ENCODE results near the gene SERPINA5. TPM values are rescaled to one million over a fixed set of nuclear protein-coding genes. Genes with fewer than 3 reads are reported as not detected.

SERPINA5 gene, protein sequence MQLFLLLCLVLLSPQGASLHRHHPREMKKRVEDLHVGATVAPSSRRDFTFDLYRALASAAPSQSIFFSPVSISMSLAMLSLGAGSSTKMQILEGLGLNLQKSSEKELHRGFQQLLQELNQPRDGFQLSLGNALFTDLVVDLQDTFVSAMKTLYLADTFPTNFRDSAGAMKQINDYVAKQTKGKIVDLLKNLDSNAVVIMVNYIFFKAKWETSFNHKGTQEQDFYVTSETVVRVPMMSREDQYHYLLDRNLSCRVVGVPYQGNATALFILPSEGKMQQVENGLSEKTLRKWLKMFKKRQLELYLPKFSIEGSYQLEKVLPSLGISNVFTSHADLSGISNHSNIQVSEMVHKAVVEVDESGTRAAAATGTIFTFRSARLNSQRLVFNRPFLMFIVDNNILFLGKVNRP
- 655 TPM for total RNA-seq

DNA sequence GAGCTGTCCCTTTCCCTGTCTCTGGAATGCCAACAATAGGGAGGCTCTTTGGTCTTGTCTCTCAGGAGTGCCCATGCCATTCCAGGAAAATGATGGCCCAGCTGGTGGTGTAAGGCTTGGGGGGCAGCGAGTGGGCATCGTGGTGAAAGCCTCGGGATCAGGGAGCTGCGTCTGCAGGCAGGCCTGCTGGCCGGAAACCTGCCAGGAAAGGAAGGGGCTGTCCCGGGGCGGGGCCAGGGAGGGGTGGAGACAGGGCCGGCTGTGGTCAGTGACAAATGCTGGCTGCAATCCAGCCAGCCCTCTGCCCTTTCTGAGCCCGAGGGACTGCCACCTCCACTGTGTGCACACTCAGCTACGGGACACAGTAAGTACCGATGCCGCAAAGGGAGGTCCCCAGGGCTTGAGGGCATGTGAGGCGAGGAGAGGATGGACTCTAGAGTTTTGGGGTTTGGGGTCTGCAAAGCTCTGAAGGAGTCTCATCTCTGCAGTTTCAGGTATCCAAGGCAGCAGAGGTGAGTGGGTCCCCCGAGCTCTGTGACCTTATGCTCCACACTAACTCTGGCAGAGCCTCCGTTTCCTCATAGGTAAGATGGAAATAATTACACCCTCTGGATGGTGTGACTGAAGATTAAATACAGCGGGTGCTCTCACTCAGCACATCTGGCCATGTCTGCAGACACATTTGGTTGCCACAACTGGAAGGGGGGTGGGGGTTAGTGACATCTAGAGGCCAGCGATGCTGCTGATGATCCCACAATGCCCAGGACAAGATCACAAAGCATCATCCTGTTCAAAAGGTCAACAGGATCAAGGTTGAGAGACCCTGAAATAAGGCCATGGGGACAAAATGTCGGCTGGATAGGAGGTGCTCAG lies at the start of gene SERPINA5:
Gene SERPINA5 (plus strand): TSS at position 300 of the 873 bp plus-strand sequence. CDS start 5,937 bp downstream, outside the sequence.
- peak; percentile 82 for DNase-seq (ENCODE audit: low spot score)

DNA sequence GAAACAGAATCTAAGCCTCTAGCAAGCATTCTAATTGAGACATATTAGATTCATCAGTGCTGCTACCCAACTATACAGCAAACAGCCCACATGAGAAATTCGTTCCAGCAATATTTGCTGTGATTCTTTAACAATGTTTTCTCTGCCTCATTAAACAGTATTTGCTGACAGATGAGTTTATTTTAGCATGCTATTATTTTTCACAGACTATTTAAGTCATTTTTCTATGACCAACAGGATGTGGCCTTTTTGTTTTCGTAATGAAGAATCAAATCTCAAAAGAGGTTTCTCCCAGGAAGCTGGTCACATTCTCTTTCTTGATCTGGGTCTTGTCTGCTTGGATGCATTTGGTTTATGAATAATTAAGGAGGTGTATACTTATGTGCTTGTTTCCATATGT lies 48.8 kb upstream of the SERPINA5 start:
- no peak for DNase-seq (ENCODE audit: low spot score)

DNA sequence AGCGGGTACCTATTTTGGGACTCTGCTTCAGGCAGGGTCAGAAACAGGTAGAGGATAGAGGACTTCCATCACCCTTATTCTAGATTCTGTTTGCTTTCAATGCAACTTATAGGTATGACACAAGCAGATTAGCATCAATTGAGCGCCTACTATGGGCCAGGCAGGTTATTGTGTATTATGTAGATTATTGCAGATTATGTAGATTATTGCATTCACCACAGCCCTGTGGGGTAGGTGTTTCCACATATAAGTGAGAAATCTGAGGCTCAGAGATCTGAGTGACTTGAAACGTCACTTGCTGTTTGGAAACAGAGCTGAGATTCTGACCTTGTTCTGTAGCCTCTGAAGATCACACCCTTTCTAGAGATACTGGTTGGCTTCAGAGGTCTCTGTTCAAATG lies 45.7 kb upstream of the SERPINA5 start:
- no peak for DNase-seq (ENCODE audit: low spot score)

DNA sequence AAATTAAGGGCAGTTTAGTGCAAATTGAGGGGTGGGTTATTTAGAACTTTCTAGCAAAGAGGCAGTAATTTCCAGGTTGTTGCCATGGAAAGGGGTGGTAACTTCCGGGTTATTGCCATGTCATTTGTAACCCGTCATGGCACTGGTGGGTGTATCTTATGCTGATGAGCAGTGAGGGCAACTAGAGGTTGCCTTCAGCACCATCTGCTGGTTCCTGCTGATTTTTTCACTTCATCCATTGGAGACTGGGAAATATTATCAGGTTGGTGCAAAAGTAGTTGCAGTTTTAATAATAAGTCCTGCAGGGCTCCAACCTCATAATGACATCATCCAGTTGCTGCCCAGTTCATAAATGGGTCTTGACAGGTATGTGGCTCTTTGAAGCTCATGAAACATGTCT lies 44.4 kb upstream of the SERPINA5 start:
- no peak for DNase-seq (ENCODE audit: low spot score)

DNA sequence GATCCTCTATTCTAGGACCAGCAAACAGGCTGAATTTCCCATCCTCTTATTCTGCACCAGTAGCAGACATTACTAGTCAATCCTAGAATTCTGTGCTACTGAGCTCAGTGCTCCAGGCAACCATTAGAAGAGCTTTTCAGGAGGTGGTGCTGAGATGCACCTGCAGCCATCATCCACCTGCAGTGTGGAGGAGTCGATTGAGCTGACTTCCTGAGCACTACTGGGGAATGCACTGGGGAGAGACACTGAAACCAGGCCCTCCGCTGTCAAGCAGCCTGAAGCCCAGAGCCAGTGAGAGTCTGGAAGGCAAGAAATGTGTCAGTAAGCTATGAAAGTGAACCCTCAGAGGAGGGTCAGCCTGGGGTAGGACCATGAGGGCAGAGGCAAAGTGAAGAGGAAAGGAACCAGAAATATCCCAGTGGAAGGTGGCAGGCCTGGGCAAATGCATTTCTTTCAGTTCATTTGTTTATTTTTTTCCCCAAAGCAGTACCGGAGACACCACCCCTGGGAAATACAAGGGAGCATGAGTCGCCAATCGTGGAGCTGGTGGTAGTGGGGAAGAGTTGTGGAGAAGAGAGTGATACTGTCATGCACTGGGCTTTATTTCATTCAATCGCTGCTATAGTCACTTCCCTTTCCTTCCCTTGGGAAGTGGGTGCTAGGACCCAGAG lies 43.0 kb upstream of the SERPINA5 start:
- no peak for DNase-seq (ENCODE audit: low spot score)

DNA sequence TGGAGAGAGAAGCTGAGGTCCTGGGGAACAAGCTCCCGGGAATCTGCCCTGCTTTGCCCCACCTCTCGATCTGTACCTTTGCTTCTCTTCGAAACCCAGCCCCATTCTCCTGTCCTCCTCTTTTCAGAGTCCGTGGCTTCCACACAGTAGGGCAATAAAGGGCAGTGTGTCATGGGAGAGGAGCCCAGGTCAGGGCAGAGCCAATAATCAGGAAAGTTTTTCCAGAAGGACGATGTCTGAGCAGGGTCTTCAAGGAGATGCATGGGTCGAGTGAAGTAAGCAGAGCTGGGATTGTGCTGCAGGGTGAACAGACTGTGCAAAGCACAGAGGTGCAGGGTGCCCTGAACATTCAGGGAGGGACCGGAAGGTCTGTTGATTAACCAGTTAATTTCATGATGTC lies 42.0 kb upstream of the SERPINA5 start:
- DNase-seq (ENCODE audit: low spot score), result no peak

DNA sequence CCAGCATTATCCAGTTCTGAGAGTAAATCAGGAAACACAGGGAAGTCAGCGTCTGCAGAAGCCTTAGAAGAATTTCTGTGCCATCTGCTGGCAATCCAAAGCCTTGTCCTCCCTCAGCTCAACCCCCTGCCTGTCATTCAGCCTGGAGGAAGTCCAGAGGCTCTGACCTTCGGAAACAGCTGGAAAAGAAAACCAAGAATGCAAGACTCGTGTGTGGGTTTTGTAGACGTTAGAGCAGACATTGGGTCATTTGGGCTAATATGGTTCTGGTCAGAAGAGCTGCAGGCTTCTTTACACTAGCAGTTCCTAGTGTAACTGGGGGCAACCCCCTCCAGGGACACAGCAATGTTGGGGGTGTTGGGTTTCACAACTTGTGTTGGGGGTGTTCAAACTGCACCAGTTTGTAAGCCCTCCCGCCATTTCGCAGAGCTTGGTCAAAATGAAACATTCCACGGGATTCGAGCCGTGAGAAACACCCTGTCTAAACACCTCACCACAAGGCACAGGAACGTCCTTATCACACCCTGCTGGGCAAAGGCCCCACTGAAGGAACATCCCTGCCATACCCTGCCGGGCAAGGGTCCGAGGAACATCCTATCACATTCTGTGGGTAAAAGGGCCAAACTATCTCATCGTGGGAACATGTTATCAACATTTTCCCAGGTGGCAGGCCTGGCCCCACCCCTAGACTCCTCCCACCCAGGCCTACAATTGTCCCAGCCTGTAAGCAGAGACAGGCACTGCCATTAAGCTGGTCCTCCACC lies 41.0 kb upstream of the SERPINA5 start:
- no peak for DNase-seq (ENCODE audit: low spot score)

DNA sequence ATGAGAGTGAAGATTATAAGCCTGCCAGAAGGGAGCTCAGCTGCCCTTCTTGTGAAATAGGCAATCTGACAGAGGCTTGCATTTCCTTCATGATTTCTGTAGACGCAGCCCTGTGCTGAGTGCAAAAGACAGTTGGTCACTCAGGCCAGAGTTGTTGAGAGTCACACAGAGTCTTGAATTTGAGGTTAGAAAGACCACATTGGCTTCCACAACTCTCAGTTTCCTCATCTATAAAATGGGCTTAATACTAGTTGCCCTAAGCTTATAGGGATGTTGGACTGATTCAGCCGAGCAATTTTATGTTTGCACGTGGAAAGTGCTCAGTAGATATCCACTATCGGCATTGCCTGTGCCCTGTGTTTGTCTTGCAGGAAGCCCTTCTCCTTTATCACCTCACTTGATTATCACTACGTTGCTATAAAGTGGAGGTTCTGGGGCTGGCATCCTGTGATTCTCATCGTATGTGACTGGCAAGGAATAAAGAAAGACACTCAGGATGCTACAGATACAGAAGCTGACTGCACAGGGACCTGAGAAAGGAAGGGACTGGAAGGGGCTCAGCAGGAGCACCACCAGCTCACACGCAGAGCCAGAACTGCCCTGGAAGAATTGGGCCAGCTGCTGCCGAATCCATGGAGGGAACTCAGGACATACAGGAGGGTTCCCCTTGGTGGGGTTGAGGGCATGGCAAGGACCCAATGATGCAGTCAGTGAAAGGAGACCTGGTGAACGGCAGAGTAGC lies 39.8 kb upstream of the SERPINA5 start:
- DNase-seq (ENCODE audit: low spot score), result no peak

DNA sequence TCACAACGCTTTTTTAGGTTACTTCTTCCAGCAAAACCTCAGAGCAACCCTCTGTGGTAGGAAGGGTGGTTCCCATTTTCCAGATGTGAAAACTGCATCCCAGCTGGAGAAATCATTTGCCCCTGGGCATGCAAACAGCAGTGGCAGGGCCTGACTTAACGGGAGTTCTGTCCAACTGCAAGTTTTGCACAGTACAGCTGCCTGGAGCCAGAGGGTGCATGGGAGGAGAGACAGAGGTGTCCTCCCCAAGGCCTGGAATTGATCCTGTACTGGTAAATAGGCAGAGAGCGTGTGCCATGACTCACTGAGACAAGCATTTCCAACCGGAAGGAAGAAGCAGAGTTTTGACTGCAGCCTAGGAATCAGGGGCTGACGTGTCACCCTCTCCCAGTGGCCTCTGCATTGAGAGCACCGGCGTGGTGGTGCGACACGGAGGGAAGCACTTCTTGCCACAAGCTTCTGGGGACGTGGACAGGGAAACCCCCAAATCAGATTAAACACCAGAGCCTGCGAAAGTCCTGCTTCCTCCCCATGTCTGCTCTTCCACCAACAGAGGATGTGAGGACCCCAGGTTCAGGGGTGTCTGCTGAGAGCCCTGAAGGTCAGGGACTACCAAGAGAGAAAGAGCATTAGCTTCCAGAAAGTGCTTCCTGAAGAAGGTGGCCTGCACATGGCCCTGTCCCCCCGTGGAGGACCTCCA lies 39.0 kb upstream of the SERPINA5 start:
- no peak for DNase-seq (ENCODE audit: low spot score)

DNA sequence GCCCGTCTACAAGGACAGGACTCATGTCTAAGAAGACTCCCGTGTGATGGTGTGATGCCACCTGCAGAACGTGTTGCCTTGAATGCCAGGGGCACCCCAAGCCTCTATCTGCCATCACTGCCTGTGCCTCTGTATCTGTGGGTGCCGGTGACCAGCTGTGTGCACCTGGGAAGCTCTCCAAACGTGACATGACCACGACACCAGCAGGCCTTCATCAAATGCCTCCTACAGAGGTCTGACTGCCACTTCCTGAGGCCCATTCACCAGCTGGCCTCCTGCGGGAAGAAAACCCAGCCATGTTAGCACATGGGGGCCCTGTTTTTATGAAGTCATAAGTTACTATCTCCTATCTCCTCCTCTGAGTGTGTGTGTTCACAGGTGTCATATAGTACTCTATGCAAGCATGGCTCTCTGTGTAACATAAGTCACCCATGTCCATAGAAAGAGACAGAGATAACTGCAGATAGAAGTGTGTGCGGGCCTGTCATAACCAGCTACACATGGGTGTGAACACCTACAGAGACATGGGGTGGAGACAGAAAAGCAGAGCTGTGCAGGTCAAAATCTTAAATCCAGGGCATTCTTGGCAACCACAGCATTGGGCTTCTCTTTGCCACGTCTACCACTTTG lies 38.3 kb upstream of the SERPINA5 start:
- DNase-seq (ENCODE audit: low spot score), result no peak

DNA sequence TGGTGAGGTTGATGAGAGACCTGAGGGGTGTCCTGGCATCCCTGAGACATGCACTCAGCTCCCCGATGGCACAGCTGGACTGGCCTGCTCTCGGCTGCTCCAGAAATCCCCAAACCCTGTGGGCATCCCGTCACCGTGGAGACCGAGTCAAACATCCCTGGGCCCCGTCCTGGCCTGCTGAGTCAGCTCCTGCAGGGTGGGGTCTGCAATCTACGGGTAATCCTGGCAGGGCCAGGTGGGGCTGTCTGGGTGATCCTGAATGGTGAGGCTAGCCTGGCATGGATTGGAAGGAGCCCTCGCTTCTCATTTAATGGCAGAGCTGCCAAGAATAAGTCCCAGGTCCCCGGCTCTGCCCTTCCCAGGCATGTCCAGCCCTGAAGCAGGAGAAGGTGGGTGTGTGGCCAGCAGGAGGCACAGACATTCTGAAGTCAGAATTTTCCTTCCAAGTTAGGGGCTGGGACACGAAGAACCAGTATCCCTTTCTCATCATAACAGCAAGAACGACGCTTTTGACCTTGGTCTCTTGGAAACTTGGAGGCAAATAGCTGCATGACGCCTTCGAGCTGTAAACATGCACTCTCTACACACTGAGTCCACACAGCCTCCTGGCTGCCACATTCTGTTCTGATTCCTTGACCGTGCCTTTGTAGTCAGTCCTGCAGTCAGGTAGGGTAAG lies 37.6 kb upstream of the SERPINA5 start:
- DNase-seq (ENCODE audit: low spot score), result no peak

DNA sequence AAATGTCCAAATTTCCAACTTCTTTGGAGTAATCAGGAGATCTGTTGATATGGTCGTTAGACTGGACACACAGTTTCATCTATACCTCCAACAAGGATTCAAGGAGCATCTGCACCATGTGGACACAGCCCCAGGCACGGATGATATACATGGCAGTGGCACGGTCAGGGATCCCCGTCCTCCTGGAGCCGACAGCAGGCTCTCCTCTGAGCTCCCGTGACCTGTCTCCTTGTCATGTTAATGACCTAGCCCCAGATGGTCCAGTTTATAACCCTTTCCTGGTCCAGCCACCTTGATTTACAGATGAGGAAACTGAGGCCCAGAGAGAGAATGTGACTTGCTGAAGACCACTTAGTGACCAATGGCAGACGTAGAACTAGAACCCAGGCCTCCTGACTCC lies 36.5 kb upstream of the SERPINA5 start:
- no peak for DNase-seq (ENCODE audit: low spot score)

DNA sequence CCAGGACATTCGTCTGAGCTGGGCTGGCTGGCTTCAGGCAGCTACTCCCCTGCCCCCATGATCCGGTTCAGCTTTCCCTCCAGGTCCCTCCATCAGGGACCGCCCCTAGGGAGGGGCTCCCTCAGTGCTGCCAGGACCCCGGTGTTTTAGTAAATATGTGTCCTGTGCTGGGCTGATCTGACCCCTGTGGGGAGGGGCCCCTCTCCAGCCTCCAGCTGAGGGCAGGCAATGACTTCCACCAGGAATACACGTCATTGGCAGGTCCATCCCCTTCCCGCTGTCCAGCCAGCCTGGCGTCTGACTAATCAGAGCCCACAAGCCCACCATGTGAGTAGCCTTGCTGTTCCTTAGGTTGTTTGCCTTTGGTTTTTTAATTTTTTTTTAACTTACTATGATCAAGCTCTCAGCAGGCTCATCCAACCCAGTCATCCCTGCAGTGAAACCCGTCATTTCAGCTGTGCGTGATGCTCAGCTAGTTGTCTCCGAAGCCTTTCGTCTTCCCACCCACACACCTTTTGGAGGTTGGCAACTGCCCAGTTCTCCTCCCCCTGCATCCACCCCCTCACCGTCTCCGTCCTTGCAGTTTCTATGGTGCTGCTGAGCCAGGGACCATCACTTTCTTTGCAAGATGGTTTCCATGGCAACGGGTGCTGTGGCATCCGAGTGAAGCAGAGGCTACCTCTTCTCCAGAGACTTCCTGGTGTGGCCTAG lies 35.9 kb upstream of the SERPINA5 start:
- DNase-seq (ENCODE audit: low spot score), result no peak

DNA sequence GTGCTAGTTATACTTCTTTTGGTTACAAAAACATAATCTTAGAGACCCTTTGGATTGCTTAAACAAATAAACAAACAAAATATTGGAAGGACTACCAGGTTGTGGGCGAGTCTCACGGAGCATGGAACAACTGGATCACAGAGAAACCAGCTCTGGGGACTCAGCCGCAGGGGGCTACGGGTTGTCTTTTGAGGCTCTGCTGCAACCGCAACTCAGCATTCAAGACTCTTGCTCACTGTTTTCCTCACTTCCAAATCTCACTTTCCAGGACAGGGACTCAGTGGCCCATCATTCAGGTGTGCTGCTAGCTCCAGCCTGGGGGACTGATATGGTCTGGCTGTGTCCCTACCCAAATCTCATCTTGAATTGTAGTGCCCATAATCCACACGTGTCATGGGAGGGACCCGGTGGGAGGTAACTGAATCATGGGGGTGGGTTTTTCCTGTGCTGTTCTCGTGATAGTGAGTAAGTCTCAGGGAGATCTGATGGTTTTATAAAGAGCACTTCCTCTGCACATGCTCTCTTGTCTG lies 34.0 kb upstream of the SERPINA5 start:
- DNase-seq (ENCODE audit: low spot score), result no peak

DNA sequence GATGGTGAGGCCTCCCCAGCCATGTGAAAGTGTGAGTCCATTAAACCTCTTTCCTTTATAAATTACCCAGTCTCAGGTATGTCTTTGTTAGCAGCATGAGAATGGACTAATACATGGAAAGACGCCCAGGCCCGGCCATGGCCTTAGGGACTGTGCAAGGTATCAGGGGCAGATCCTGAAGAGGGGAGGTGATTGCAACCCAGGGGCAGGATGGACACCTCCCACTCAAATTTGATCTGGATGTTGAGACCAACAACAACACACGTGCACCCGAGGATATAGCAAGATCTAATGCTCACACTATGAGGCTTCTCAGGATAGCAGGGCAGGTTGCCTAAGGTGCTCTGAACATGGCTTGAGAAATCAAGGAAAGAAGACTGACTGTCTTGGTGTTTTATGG lies 33.5 kb upstream of the SERPINA5 start:
- DNase-seq (ENCODE audit: low spot score), result no peak

DNA sequence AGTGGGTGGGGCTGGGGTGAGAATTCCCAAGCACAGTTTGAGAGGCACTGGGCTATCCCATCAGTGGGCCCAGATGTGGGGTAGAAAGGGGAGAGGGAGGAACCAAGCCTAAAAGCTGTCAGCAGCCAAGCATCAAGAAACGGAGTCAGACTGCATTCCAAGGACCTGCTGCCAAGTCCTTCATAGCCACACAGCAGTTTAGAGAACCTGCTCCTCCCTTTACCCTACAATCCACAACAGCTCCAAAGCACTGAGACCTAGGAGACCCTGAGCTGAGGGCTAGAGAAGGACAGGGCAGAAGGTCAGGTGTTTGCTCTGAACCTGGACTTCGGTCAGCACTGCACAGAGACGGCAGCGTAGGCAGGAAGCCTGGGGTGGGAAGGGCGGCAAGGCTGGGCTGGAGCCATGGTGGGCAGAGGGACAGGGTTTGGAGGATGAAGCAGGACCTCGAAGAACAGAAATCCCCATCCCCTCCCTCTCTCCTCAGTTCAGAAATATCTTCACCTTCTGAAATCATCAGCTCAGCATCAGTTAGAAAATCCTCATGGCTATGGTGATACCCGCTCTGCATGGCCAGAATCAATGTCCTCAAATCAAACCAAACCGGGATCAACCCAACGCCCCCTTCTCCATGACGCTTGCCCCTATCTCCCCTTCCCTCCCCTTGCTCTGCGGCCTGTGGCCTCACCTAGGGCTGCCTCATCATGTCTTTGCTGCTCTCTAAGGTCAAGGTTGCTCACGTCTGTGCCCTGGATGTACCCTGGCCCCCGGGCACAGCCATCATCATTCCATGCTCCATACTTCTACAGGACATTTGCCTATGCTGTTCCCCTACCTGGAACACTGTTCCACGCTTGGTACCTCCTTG lies 32.9 kb upstream of the SERPINA5 start:
- DNase-seq (ENCODE audit: low spot score), result no peak
